ENCODE data around the gene SPEF2. TPM values are rescaled to one million over a fixed set of nuclear protein-coding genes. Genes with fewer than 3 reads are reported as not detected.

The SPEF2 gene
- total RNA-seq, 1 experiment from 2014 or later, result 8.0 TPM

GRCh38 chr5:35651002-35651756 lies 33.5 kb downstream of the SPEF2 start:
- H3K9me3 Mint-ChIP-seq (ENCODE audit: low read depth, unreplicated experiment), result no peaks in the 10 kb centered on the region
- DNase-seq, result peak; percentile 32
- intact Hi-C loops (cut with micrococcal nuclease; ENCODE audit: unreplicated experiment), result loop anchor here (1.0 kb wide), 1 partner anchor 275 kb away; no protein-coding TSS in a partner anchor
- H3K27ac Mint-ChIP-seq (ENCODE audit: unreplicated experiment), result no peak overlapping the region
- BruUV-seq (replicated peaks), result no TSS peak
- no peaks in the 10 kb centered on the region for H3K27me3 Mint-ChIP-seq (ENCODE audit: unreplicated experiment)
- no peak overlapping the region for H3K4me3 Mint-ChIP-seq (ENCODE audit: low read depth, unreplicated experiment)
- no peaks in the 10 kb centered on the region for H3K36me3 Mint-ChIP-seq (ENCODE audit: insufficient read depth, unreplicated experiment)
- CTCF ChIA-PET, result interaction anchor here (1.0 to 1.5 kb wide), 2 partner anchors 14 to 275 kb away, joined by 4 to 6 read pairs; no protein-coding TSS in a partner anchor
- H3K4me1 Mint-ChIP-seq (ENCODE audit: low read depth, unreplicated experiment), result no peaks in the 10 kb centered on the region
- peak; percentile 38 for TF ChIP-seq CTCF (IDR thresholded peaks at IDR 0.05; ENCODE audit: unreplicated experiment)

GRCh38 chr5:35656721-35657120 lies 39.1 kb downstream of the SPEF2 start:
- Mint-ChIP-seq H3K9me3 (ENCODE audit: low read depth, unreplicated experiment) (no peaks in the 10 kb centered on the region), H3K4me3 (ENCODE audit: low read depth, unreplicated experiment) (no peak overlapping the region), H3K4me1 (ENCODE audit: low read depth, unreplicated experiment) (no peaks in the 10 kb centered on the region), H3K27ac (ENCODE audit: unreplicated experiment) (no peak overlapping the region), H3K36me3 (ENCODE audit: insufficient read depth, unreplicated experiment) (no peaks in the 10 kb centered on the region), H3K27me3 (ENCODE audit: unreplicated experiment) (no peaks in the 10 kb centered on the region)
- no peak for DNase-seq
- no TSS peak for BruUV-seq (replicated peaks)
- intact Hi-C loops (cut with micrococcal nuclease; ENCODE audit: unreplicated experiment), result no loop called here
- CTCF ChIA-PET, result no interaction called here
- no peak for TF ChIP-seq CTCF (IDR thresholded peaks at IDR 0.05; ENCODE audit: unreplicated experiment)

GRCh38 chr5:35657877-35658276 lies 40.2 kb downstream of the SPEF2 start:
- no TSS peak for BruUV-seq (replicated peaks)
- CTCF ChIA-PET, result no interaction called here

GRCh38 chr5:35659556-35659955 lies 41.9 kb downstream of the SPEF2 start:
- no peak for DNase-seq
- peaks cover 4% of the 10 kb centered on the region for H3K9me3 Mint-ChIP-seq (ENCODE audit: low read depth, unreplicated experiment)
- no peak for TF ChIP-seq CTCF (IDR thresholded peaks at IDR 0.05; ENCODE audit: unreplicated experiment)
- H3K27me3 Mint-ChIP-seq (ENCODE audit: unreplicated experiment), result no peaks in the 10 kb centered on the region
- CTCF ChIA-PET, result no interaction called here
- no TSS peak for BruUV-seq (replicated peaks)
- H3K4me3 Mint-ChIP-seq (ENCODE audit: low read depth, unreplicated experiment), result no peak overlapping the region
- no peak overlapping the region for H3K27ac Mint-ChIP-seq (ENCODE audit: unreplicated experiment)
- no peaks in the 10 kb centered on the region for H3K36me3 Mint-ChIP-seq (ENCODE audit: insufficient read depth, unreplicated experiment)
- no peaks in the 10 kb centered on the region for H3K4me1 Mint-ChIP-seq (ENCODE audit: low read depth, unreplicated experiment)
- intact Hi-C loops (cut with micrococcal nuclease; ENCODE audit: unreplicated experiment), result no loop called here

More at GRCh38 chr5:35657877-35658276, 40.2 kb downstream of the SPEF2 start:
- Mint-ChIP-seq H3K27me3 (ENCODE audit: unreplicated experiment) (no peaks in the 10 kb centered on the region), H3K4me1 (ENCODE audit: low read depth, unreplicated experiment) (no peaks in the 10 kb centered on the region), H3K36me3 (ENCODE audit: insufficient read depth, unreplicated experiment) (no peaks in the 10 kb centered on the region), H3K27ac (ENCODE audit: unreplicated experiment) (no peak overlapping the region), H3K9me3 (ENCODE audit: low read depth, unreplicated experiment) (no peaks in the 10 kb centered on the region), H3K4me3 (ENCODE audit: low read depth, unreplicated experiment) (no peak overlapping the region)
- intact Hi-C loops (cut with micrococcal nuclease; ENCODE audit: unreplicated experiment), result no loop called here
- DNase-seq, result no peak
- no peak for TF ChIP-seq CTCF (IDR thresholded peaks at IDR 0.05; ENCODE audit: unreplicated experiment)

All from Calu3 (cell line).